Peyer's patch (tissue), 4 donors: ENCODE data around the gene GMIP. TPM values are rescaled to one million over a fixed set of nuclear protein-coding genes. Genes with fewer than 3 reads are reported as not detected.

Experiments
- DNase-seq, 3 donors: peaks; one replicate each; pipeline ENCODE4 v3.0.0-alpha.2; 2017 to 2019
- H3K27ac ChIP-seq, 4 donors: fragments of 200-600 bp; sonication (generic); one replicate each; pipeline ENCODE4 v1.5.1; 2016 to 2019
- H3K27me3 ChIP-seq, 2 donors: fragments of 200-600 bp; sonication (generic); one replicate each; pipeline ENCODE4 v1.5.1; 2019
- H3K36me3 ChIP-seq, 3 donors: fragments of 200-600 bp; sonication (generic); one replicate each; pipeline ENCODE4 v1.5.1; 2016 to 2019
- H3K4me1 ChIP-seq, 4 donors: fragments of 200-600 bp; sonication (generic); one replicate each; pipeline ENCODE4 v1.5.1; 2016 to 2019
- H3K4me3 ChIP-seq, 4 donors: fragments of 200-600 bp; sonication (generic); 1 replicate in 3 of 4; 2 replicates in 1 of 4; pipeline ENCODE4 v1.5.1; 2016 to 2019; ENCODE audit warnings: mild to moderate bottlenecking in 1 of 4
- H3K9me3 ChIP-seq, 4 donors: fragments of 200-600 bp; sonication (generic); one replicate each; pipeline ENCODE4 v1.5.1; 2016 to 2019; ENCODE audit warnings: mild to moderate bottlenecking in 1 of 4
- CTCF ChIP-seq, 6 experiments: fragments of 450-650 bp in 4 of 6; fragments of 200-600 bp in 2 of 6; sonication (generic) in 1 of 6; IDR thresholded peaks; one replicate each; pipeline ENCODE4 v1.5.1; 2017 to 2019; ENCODE audit warnings: antibody characterized with exemption in 6 of 6, mild to moderate bottlenecking in 3 of 6, moderate library complexity in 1 of 6
- POLR2A ChIP-seq, 2 donors: fragments of 450-650 bp; IDR thresholded peaks; one replicate each; pipeline ENCODE4 v1.5.1; 2017; ENCODE audit warnings: antibody characterized with exemption in 2 of 2, mild to moderate bottlenecking in 2 of 2, moderate library complexity in 2 of 2
- total RNA-seq, 4 donors: library from RNA; depleted of rRNA; stranded (reverse); fragments of >200 nt; gene quantifications; one replicate each; pipeline ENCODE4 v1.1.0, GENCODE V29; 2016

Gene GMIP
- total RNA-seq, 4 donors from 2014 or later = 28.0 to 66.8 (median 42.8) TPM

- Histone ChIP-seq H3K4me1 (no peaks in the 10 kb centered on the region), H3K27ac (no peak overlapping the region), H3K36me3 (peaks cover 0 to 71% (median 0%) of the 10 kb centered on the region in 3 donors), H3K4me3 (no peak overlapping the region), H3K27me3 (no peaks in the 10 kb centered on the region), H3K9me3 (peaks cover 0 to 53% (median 11%) of the 10 kb centered on the region in 4 donors)
- DNase-seq = peak in 1 of 3 donors; percentile 6
- TF ChIP-seq POLR2A (IDR thresholded peaks at IDR 0.05) (no peak), CTCF (IDR thresholded peaks at IDR 0.05) (no peak)
Measured at GRCh38 chr19:19679176-19680073, 36.0 kb upstream of the GMIP start.

- peaks cover 0 to 46% (median 11%) of the 10 kb centered on the region in 4 donors for H3K9me3 ChIP-seq
- H3K36me3 ChIP-seq = peaks cover 0 to 89% (median 0%) of the 10 kb centered on the region in 3 donors
- H3K27ac ChIP-seq = no peak overlapping the region
- peak in 1 of 3 donors; percentile 13 for DNase-seq
- no peaks in the 10 kb centered on the region for H3K27me3 ChIP-seq
- H3K4me3 ChIP-seq = no peak overlapping the region
- no peaks in the 10 kb centered on the region for H3K4me1 ChIP-seq
- TF ChIP-seq POLR2A (IDR thresholded peaks at IDR 0.05) = no peak
Measured at GRCh38 chr19:19677579-19677978, 34.1 kb upstream of the GMIP start.

- H3K9me3 ChIP-seq = peaks cover 0 to 24% (median 2%) of the 10 kb centered on the region in 4 donors
- H3K4me3 ChIP-seq = no peak overlapping the region
- H3K27me3 ChIP-seq = no peaks in the 10 kb centered on the region
- no peak overlapping the region for H3K27ac ChIP-seq
- H3K36me3 ChIP-seq = peaks cover 0 to 73% (median 0%) of the 10 kb centered on the region in 3 donors
- TF ChIP-seq CTCF (IDR thresholded peaks at IDR 0.05) (no peak), POLR2A (IDR thresholded peaks at IDR 0.05) (no peak)
- H3K4me1 ChIP-seq = peaks cover 0 to 7% (median 0%) of the 10 kb centered on the region in 4 donors
- no peak for DNase-seq
Measured at GRCh38 chr19:19674315-19674714, 30.9 kb upstream of the GMIP start.

- peak in 1 of 3 donors; percentile 24 for DNase-seq
- no peak overlapping the region for H3K27ac ChIP-seq
- peaks cover 0 to 58% (median 0%) of the 10 kb centered on the region in 3 donors for H3K36me3 ChIP-seq
- no peaks in the 10 kb centered on the region for H3K27me3 ChIP-seq
- peaks cover 0 to 8% (median 1%) of the 10 kb centered on the region in 4 donors for H3K4me1 ChIP-seq
- H3K4me3 ChIP-seq = no peak overlapping the region
- H3K9me3 ChIP-seq = peaks cover 0 to 11% (median 0%) of the 10 kb centered on the region in 4 donors
- TF ChIP-seq CTCF (IDR thresholded peaks at IDR 0.05) (no peak), POLR2A (IDR thresholded peaks at IDR 0.05) (no peak)
Measured at GRCh38 chr19:19672816-19673215, 29.4 kb upstream of the GMIP start.

- Histone ChIP-seq H3K27ac (peak overlapping the region in 1 of 4 donors; percentile 98), H3K27me3 (no peaks in the 10 kb centered on the region), H3K36me3 (peaks cover 0 to 31% (median 0%) of the 10 kb centered on the region in 3 donors), H3K4me1 (peaks cover 0 to 9% (median 4%) of the 10 kb centered on the region in 4 donors), H3K9me3 (no peaks in the 10 kb centered on the region), H3K4me3 (peak overlapping the region; percentile 81 to 99 (median 92))
- TF ChIP-seq POLR2A (IDR thresholded peaks at IDR 0.05) = no peak
- no peak for TF ChIP-seq CTCF (IDR thresholded peaks at IDR 0.05)
- DNase-seq = peak in 1 of 3 donors; percentile 44
Measured at GRCh38 chr19:19670070-19670551, 26.7 kb upstream of the GMIP start.
